ES-I3 (cell line): ENCODE results near the gene MSLN.
"Not testable (repeated sequence)": the region's sequence is repeated elsewhere in the genome, so short reads cannot be mapped to it uniquely, and the experiment has no call there.

Experiments used
- H3K36me3 ChIP-seq: 2 replicates; pipeline ENCODE4 v1.6.1; 2013; ENCODE audit warnings: mild to moderate bottlenecking, low read length, control low read depth, moderate library complexity; ENCODE audit not compliant: insufficient read depth
- H3K4me1 ChIP-seq: 2 replicates; pipeline ENCODE4 v1.6.1; 2013; ENCODE audit warnings: mild to moderate bottlenecking, control low read depth, low read length; ENCODE audit not compliant: insufficient read depth
- H3K9ac ChIP-seq: 2 replicates; pipeline ENCODE4 v1.6.1; 2013; ENCODE audit warnings: low read depth, mild to moderate bottlenecking, low read length, moderate library complexity
- H3K9me3 ChIP-seq: 2 replicates; pipeline ENCODE4 v1.6.1; 2013; ENCODE audit warnings: mild to moderate bottlenecking, low read length, moderate library complexity; ENCODE audit not compliant: control insufficient read depth, insufficient read depth

Gene MSLN

GRCh38 chr16:765488-765865, 4.9 kb downstream of the MSLN start:
- Histone ChIP-seq H3K9me3 (no peaks in the 10 kb centered on the region), H3K9ac (no peak overlapping the region), H3K36me3 (no peaks in the 10 kb centered on the region), H3K4me1 (no peaks in the 10 kb centered on the region; the same call in 1 of the 2 replicates)

- H3K36me3 ChIP-seq: no peaks in the 10 kb centered on the region
- no peaks in the 10 kb centered on the region for H3K4me1 ChIP-seq
- no peak overlapping the region for H3K9ac ChIP-seq
- no peaks in the 10 kb centered on the region for H3K9me3 ChIP-seq
These were observed 5.7 kb downstream of the MSLN start for GRCh38 chr16:766008-766819.

GRCh38 chr16:766820-767640, 6.5 kb downstream of the MSLN start:
- Histone ChIP-seq H3K36me3 (no peaks in the 10 kb centered on the region), H3K9ac (no peak overlapping the region), H3K9me3 (no peaks in the 10 kb centered on the region), H3K4me1 (no peaks in the 10 kb centered on the region)

- Histone ChIP-seq H3K4me1 (no peaks in the 10 kb centered on the region), H3K36me3 (no peaks in the 10 kb centered on the region), H3K9me3 (no peaks in the 10 kb centered on the region), H3K9ac (no peak overlapping the region)
These were observed 7.3 kb downstream of the MSLN start for GRCh38 chr16:767743-768235.

- H3K9ac ChIP-seq: no peak overlapping the region
- no peaks in the 10 kb centered on the region for H3K9me3 ChIP-seq
- no peaks in the 10 kb centered on the region for H3K4me1 ChIP-seq
- H3K36me3 ChIP-seq: no peaks in the 10 kb centered on the region
These were observed 7.9 kb downstream of the MSLN start for GRCh38 chr16:768428-768827.

GRCh38 chr16:769184-769784, 8.8 kb downstream of the MSLN start:
- Histone ChIP-seq H3K4me1 (no peaks in the 10 kb centered on the region), H3K9ac (no peak overlapping the region), H3K9me3 (no peaks in the 10 kb centered on the region), H3K36me3 (no peaks in the 10 kb centered on the region)

- Histone ChIP-seq H3K4me1 (no peaks in the 10 kb centered on the region), H3K36me3 (no peaks in the 10 kb centered on the region), H3K9me3 (no peaks in the 10 kb centered on the region), H3K9ac (no peak overlapping the region)
These were observed 9.4 kb downstream of the MSLN start for GRCh38 chr16:769934-770333.

GRCh38 chr16:770411-770810, 9.9 kb downstream of the MSLN start:
- H3K4me1 ChIP-seq: no peaks in the 10 kb centered on the region
- no peak overlapping the region for H3K9ac ChIP-seq
- H3K36me3 ChIP-seq: no peaks in the 10 kb centered on the region
- H3K9me3 ChIP-seq: no peaks in the 10 kb centered on the region

- H3K36me3 ChIP-seq: no peaks in the 10 kb centered on the region
- no peaks in the 10 kb centered on the region for H3K9me3 ChIP-seq
- peaks cover 4% of the 10 kb centered on the region; the same call in 1 of the 2 replicates for H3K4me1 ChIP-seq
- no peak overlapping the region for H3K9ac ChIP-seq
These were observed 12.4 kb downstream of the MSLN start for GRCh38 chr16:772959-773358.

- H3K9me3 ChIP-seq: no peaks in the 10 kb centered on the region
- peaks cover 4% of the 10 kb centered on the region; the same call in 1 of the 2 replicates for H3K4me1 ChIP-seq
- no peaks in the 10 kb centered on the region for H3K36me3 ChIP-seq
- no peak overlapping the region for H3K9ac ChIP-seq
These were observed 13.8 kb downstream of the MSLN start for GRCh38 chr16:774086-775001.

- Histone ChIP-seq H3K36me3 (no peaks in the 10 kb centered on the region), H3K9ac (no peak overlapping the region), H3K4me1 (peaks cover 4% of the 10 kb centered on the region; the same call in 1 of the 2 replicates), H3K9me3 (no peaks in the 10 kb centered on the region)
These were observed 14.8 kb downstream of the MSLN start for GRCh38 chr16:775236-775796.

GRCh38 chr16:776298-776697, 15.8 kb downstream of the MSLN start:
- H3K4me1 ChIP-seq, H3K9me3 ChIP-seq, H3K9ac ChIP-seq, H3K36me3 ChIP-seq: not testable (repeated sequence)

- no peaks in the 10 kb centered on the region for H3K9me3 ChIP-seq
- peaks cover 4% of the 10 kb centered on the region; the same call in 1 of the 2 replicates for H3K4me1 ChIP-seq
- H3K36me3 ChIP-seq: no peaks in the 10 kb centered on the region
- H3K9ac ChIP-seq: no peak overlapping the region
These were observed 16.3 kb downstream of the MSLN start for GRCh38 chr16:776824-777223.
